Measurements from ENCODE around the gene SLCO1B1. TPM values are rescaled to one million over a fixed set of nuclear protein-coding genes. Genes with fewer than 3 reads are reported as not detected.

SLCO1B1 gene
- total RNA-seq, 1 experiment from 2014 or later, result not detected

DNA sequence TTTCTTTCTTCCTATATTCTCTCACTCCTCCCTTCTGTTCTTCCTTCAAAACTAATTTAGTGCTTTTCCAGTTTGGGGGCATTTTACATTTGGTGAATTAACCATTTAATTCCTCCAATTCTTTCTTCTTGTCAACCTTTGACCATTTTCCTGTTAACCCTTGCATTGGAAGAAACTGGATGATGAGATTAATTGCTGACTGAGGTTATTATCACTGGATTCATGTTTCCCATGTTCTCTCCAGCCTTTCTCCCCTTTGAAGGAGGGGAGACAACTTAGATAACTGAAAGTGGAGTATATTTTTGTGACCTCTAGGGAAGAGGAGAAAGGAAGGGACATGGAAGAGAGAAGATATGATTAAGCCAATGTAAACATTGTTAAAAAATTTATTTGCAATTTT is 133.2 kb downstream of the SLCO1B1 start:
- no peaks in the 10 kb centered on the region for H3K4me1 ChIP-seq (ENCODE audit: insufficient read depth, low read length)
- intact Hi-C loops (cut with micrococcal nuclease), result no loop called here
- H3K4me2 ChIP-seq (ENCODE audit: low read length), result no peak overlapping the region
- H3K27ac ChIP-seq (ENCODE audit: low read length), result no peak overlapping the region
- no peaks in the 10 kb centered on the region for H4K20me1 ChIP-seq (ENCODE audit: low read length)
- TF ChIP-seq EZH2phosphoT487 (IDR thresholded peaks at IDR 0.05; ENCODE audit: borderline replicate concordance, low read length), result no peak
- TF ChIP-seq, protein P1, sequence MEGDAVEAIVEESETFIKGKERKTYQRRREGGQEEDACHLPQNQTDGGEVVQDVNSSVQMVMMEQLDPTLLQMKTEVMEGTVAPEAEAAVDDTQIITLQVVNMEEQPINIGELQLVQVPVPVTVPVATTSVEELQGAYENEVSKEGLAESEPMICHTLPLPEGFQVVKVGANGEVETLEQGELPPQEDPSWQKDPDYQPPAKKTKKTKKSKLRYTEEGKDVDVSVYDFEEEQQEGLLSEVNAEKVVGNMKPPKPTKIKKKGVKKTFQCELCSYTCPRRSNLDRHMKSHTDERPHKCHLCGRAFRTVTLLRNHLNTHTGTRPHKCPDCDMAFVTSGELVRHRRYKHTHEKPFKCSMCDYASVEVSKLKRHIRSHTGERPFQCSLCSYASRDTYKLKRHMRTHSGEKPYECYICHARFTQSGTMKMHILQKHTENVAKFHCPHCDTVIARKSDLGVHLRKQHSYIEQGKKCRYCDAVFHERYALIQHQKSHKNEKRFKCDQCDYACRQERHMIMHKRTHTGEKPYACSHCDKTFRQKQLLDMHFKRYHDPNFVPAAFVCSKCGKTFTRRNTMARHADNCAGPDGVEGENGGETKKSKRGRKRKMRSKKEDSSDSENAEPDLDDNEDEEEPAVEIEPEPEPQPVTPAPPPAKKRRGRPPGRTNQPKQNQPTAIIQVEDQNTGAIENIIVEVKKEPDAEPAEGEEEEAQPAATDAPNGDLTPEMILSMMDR (conservative IDR thresholded peaks at IDR 0.05; ENCODE audit: low read depth, low read length), result no peak
- no peak for TF ChIP-seq EZH2 (IDR thresholded peaks at IDR 0.05; ENCODE audit: low read length, unreplicated experiment)
- no peaks in the 10 kb centered on the region for H3K79me2 ChIP-seq (ENCODE audit: low read length)
- no peak overlapping the region for H3K4me3 ChIP-seq (ENCODE audit: low read length)
- H3K36me3 ChIP-seq (ENCODE audit: low read depth, low read length), result no peaks in the 10 kb centered on the region
- H2AFZ ChIP-seq (ENCODE audit: low read length), result no peak overlapping the region
- ATAC-seq, result no peak; the same call in 1 of the 2 replicates
- H3K9ac ChIP-seq (ENCODE audit: low read length), result no peak overlapping the region
- DNase-seq, result no peak
- no peaks in the 10 kb centered on the region for H3K9me2 ChIP-seq (replicated peaks; ENCODE audit: low read length)
- H3K9me3 ChIP-seq (ENCODE audit: low read length), result no peaks in the 10 kb centered on the region
- H3K27me3 ChIP-seq (ENCODE audit: low read length), result peaks cover 5% of the 10 kb centered on the region; the same call in 1 of the 2 replicates
- ChIA-PET CTCF (no interaction called here), POLR2A (ENCODE audit: unreplicated experiment) (no interaction called here)
- no peaks in the 10 kb centered on the region for H3F3A ChIP-seq (ENCODE audit: low read length, unreplicated experiment)
- BruUV-seq (replicated peaks), result no TSS peak

DNA sequence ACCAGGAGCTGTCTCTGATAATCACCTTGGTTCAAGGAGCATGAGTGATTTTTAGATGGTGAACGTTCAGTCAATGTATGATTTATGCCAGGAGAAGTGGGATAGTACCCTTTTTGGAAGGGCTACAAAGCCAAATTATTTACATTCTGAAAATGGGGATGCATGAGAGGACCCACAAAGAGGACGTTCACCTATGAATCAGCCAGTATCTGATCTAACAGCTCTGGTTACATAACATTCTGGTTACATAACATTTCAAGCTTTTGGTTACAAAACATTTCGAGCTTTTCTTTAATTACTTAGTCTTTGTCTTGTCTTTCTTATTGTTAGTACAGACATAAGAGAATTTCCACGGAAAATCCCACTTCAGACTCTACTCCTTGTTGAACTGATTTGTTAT is 134.9 kb downstream of the SLCO1B1 start:
- CTCF ChIA-PET, result no interaction called here
- intact Hi-C loops (cut with micrococcal nuclease), result no loop called here

GRCh38 chr12:21276826-21277225 is 145.8 kb downstream of the SLCO1B1 start:
- no peaks in the 10 kb centered on the region for H3K79me2 ChIP-seq (ENCODE audit: low read length)
- ChIA-PET CTCF (no interaction called here), POLR2A (ENCODE audit: unreplicated experiment) (no interaction called here)
- no peaks in the 10 kb centered on the region for H3K36me3 ChIP-seq (ENCODE audit: low read depth, low read length)
- no peaks in the 10 kb centered on the region for H4K20me1 ChIP-seq (ENCODE audit: low read length)
- H3F3A ChIP-seq (ENCODE audit: low read length, unreplicated experiment), result no peaks in the 10 kb centered on the region
- no peaks in the 10 kb centered on the region for H3K9me2 ChIP-seq (replicated peaks; ENCODE audit: low read length)
- ATAC-seq, result no peak
- no peaks in the 10 kb centered on the region for H3K27me3 ChIP-seq (ENCODE audit: low read length)
- peak; percentile 2 for DNase-seq
- H3K27ac ChIP-seq (ENCODE audit: low read length), result no peak overlapping the region
- intact Hi-C loops (cut with micrococcal nuclease), result no loop called here
- no peak overlapping the region for H2AFZ ChIP-seq (ENCODE audit: low read length)
- no TSS peak for BruUV-seq (replicated peaks)
- no peaks in the 10 kb centered on the region for H3K9me3 ChIP-seq (ENCODE audit: low read length)
- H3K4me2 ChIP-seq (ENCODE audit: low read length), result no peak overlapping the region
- no peak overlapping the region for H3K9ac ChIP-seq (ENCODE audit: low read length)
- no peaks in the 10 kb centered on the region for H3K4me1 ChIP-seq (ENCODE audit: insufficient read depth, low read length)
- TF ChIP-seq EZH2 (IDR thresholded peaks at IDR 0.05; ENCODE audit: low read length, unreplicated experiment), result no peak
- no peak for TF ChIP-seq EZH2phosphoT487 (IDR thresholded peaks at IDR 0.05; ENCODE audit: borderline replicate concordance, low read length)
- TF ChIP-seq, protein P1 (conservative IDR thresholded peaks at IDR 0.05; ENCODE audit: low read depth, low read length), result no peak
- H3K4me3 ChIP-seq (ENCODE audit: low read length), result no peak overlapping the region

More for the DNA sequence above, 134.9 kb downstream of the SLCO1B1 start:
- no peak overlapping the region for H3K9ac ChIP-seq (ENCODE audit: low read length)
- POLR2A ChIA-PET (ENCODE audit: unreplicated experiment), result no interaction called here
- no peak overlapping the region for H2AFZ ChIP-seq (ENCODE audit: low read length)
- DNase-seq (no peak), ATAC-seq (no peak)
- H3K27ac ChIP-seq (ENCODE audit: low read length), result no peak overlapping the region
- peaks cover 5% of the 10 kb centered on the region; the same call in 1 of the 2 replicates for H3K27me3 ChIP-seq (ENCODE audit: low read length)
- no peak overlapping the region for H3K4me2 ChIP-seq (ENCODE audit: low read length)
- no peak overlapping the region for H3K4me3 ChIP-seq (ENCODE audit: low read length)
- TF ChIP-seq EZH2 (IDR thresholded peaks at IDR 0.05; ENCODE audit: low read length, unreplicated experiment) (no peak), EZH2phosphoT487 (IDR thresholded peaks at IDR 0.05; ENCODE audit: borderline replicate concordance, low read length) (no peak)
- TF ChIP-seq, protein P1 (conservative IDR thresholded peaks at IDR 0.05; ENCODE audit: low read depth, low read length), result no peak
- no peaks in the 10 kb centered on the region for H3K9me2 ChIP-seq (replicated peaks; ENCODE audit: low read length)
- H3K79me2 ChIP-seq (ENCODE audit: low read length), result no peaks in the 10 kb centered on the region
- no peaks in the 10 kb centered on the region for H3K9me3 ChIP-seq (ENCODE audit: low read length)
- BruUV-seq (replicated peaks), result no TSS peak
- no peaks in the 10 kb centered on the region for H3K36me3 ChIP-seq (ENCODE audit: low read depth, low read length)
- no peaks in the 10 kb centered on the region for H3F3A ChIP-seq (ENCODE audit: low read length, unreplicated experiment)
- H3K4me1 ChIP-seq (ENCODE audit: insufficient read depth, low read length), result no peaks in the 10 kb centered on the region
- H4K20me1 ChIP-seq (ENCODE audit: low read length), result no peaks in the 10 kb centered on the region

Other genes with a start within 250 kb of the SLCO1B1 start
- not detected in 2 replicates for gene SLCO1A2, start 203.7 kb downstream of the SLCO1B1 start, total RNA-seq (2014; rRNA removed)
- not detected in 2 replicates for gene IAPP, start 241.7 kb downstream of the SLCO1B1 start, total RNA-seq (2014; rRNA removed)

Measured in PC-3 (cell line).